22Rv1 (cell line): ENCODE measurements around the gene LIN7C.
A peak's percentile ranks its signal among the peaks of the same experiment; 100 is the strongest.

ENCODE experiments used
- H3K27ac ChIP-seq: fragments of 450-650 bp; 2 replicates; pipeline ENCODE4 v1.5.1; 2017
- ZFX ChIP-seq: fragments of 450-650 bp; IDR thresholded peaks from 2 replicates; pipeline ENCODE4 v1.6.1; 2017; ENCODE audit warnings: antibody characterized with exemption, borderline replicate concordance
- TF ChIP-seq, protein P1 (sequence below): fragments of 450-650 bp; IDR thresholded peaks from 2 replicates; pipeline ENCODE4 v1.5.1; 2017; ENCODE audit warnings: mild to moderate bottlenecking

The LIN7C gene

DNA sequence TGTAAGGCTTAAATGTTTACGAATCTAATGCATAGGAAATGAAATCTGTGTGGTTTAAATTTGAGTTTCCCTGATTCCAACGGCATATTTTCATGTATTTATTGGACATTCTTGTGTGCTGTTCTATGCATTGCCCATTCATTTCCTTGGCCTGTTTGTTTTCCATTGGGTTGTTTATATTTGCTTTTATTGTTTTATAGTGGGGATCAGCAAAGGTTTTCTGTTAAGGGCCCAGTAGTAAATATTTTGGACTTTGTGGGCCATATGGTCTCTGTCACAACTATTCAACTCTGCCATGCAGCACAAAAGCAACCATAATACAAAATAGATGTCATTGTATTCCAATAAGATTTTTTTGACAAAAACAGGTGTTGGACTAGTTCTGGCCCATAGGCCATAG is 28.7 kb downstream of the LIN7C start:
- TF ChIP-seq ZFX = no peak
- TF ChIP-seq, protein P1, sequence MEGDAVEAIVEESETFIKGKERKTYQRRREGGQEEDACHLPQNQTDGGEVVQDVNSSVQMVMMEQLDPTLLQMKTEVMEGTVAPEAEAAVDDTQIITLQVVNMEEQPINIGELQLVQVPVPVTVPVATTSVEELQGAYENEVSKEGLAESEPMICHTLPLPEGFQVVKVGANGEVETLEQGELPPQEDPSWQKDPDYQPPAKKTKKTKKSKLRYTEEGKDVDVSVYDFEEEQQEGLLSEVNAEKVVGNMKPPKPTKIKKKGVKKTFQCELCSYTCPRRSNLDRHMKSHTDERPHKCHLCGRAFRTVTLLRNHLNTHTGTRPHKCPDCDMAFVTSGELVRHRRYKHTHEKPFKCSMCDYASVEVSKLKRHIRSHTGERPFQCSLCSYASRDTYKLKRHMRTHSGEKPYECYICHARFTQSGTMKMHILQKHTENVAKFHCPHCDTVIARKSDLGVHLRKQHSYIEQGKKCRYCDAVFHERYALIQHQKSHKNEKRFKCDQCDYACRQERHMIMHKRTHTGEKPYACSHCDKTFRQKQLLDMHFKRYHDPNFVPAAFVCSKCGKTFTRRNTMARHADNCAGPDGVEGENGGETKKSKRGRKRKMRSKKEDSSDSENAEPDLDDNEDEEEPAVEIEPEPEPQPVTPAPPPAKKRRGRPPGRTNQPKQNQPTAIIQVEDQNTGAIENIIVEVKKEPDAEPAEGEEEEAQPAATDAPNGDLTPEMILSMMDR = no peak
- H3K27ac ChIP-seq = peak overlapping the region; percentile 32

DNA sequence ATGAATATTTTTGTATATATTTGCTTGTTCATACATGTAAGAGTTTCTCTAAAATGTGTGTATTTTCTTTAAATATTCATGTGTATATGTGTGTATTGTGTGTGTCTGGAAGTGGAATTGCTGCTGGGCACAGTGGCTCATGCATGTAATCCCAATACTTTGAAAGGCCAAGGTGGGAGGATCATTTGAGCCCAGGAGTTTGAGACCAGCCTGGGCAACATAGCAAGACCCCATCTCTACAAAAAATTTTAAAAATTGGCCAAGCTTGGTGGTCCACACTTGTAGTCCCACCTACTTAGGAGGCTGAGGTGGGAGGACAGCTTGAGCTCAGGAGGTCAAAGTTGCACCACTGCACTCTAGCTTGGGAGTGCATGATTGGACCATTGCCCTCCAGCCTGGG is 29.3 kb downstream of the LIN7C start:
- TF ChIP-seq, protein P1 = no peak
- TF ChIP-seq ZFX = no peak
- H3K27ac ChIP-seq = peak overlapping the region; percentile 32

- TF ChIP-seq, protein P1 = no peak
- TF ChIP-seq ZFX = no peak
- H3K27ac ChIP-seq = no peak overlapping the region
These were observed 30.9 kb downstream of the LIN7C start for GRCh38 chr11:27475622-27476021.

DNA sequence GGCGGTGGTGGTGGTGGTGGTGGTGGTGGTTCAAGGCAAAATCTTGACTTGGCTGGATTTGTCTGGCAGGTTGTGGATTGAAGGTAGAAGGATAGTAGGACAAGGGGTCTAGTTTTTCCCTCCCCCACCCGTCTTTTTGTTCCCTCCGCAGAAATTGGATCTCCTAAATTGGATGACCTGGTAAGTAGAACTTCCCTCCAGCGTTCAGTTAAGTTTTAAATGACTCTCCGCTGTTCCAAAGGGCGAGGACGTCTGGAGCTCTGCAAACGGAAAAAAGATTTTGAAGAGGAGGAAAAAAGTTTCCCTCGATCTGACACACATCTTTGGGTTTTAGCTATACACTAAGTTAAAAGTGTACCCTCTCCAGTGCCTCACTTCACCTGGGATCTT is 33.6 kb downstream of the LIN7C start:
- TF ChIP-seq ZFX = no peak
- TF ChIP-seq, protein P1 = no peak
- peak overlapping the region; percentile 80; the same call in 1 of the 2 replicates for H3K27ac ChIP-seq

DNA sequence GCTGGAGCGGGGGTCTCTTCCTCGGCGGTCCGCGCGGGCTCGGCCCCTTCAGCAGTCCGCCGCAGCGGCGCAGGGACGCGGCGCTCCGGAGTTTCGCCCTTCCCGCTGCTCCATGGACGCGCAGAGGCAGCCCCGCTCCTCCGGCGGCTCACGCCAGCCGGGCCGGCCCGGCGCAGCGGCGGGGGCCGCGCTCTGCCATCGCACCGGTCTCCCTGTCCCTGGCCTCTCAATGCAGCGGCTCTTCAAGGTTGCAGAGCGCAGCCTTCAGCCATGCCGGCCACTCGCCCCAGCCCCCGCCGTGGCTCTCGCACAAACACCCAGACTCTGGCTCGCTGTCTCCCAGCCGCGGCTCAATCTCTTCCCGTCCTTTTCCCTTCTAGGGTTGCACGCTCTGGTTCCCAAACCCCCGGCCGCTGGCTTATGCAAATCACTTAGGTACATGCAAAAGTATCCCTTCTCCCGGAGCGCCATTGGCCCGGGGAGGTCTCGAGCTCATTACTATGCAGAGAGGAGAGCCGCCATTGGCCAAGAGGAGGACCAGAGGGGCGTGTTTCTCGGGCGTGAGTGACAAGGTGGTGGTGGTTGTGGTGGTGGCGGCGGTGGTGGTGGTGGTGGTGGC is 34.1 kb downstream of the LIN7C start, which contains the start of gene LGR4:
TSS of gene LGR4 (minus strand) at position 393 of the 619 bp plus-strand sequence. CDS start 488 bp downstream, outside the sequence.
- H3K27ac ChIP-seq = peak within 1 kb of the TSS; percentile 80
- TF ChIP-seq, protein P1 = no peak
- TF ChIP-seq ZFX = no peak

DNA sequence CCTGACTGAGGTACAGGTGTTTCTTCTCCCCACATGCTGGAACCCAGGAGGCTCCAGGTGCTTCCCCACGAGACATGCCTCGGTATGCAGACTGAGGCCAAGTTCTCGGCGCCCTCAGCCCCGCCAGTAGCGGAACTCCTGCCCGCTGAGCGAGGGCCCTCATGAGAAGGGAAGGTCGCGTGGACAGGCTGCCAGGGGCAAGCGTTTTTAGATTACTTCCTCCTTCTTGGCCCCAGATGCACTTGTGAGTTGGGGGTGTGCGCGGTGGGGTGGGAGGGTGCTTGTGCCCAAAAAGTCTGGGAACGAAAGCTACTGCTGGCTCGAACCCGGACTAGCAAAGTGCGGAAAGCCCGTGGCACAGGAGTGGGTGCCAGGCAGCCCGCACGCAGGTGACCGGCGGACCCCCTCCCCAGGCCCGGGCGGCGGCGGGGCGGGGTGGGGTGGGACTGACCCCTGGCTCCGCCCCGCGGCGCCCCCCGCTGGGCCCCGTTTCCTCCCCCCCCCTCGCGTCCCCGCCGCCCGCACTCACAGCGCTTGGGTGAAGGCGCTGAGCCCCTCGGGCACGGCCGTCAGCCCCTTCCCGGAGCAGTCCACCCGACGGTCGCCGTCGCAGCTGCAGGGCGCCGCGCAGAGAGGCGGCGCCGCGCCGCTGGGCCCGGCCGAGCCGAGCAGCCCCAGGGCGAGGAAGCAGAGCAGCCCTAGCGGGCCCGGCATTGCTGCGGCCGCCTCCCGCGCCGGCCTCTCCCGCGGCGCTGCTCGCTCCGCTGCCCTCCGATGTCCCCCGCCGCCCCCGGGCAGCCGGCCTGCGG is 34.8 kb downstream of the LIN7C start:
- TF ChIP-seq, protein P1 = no peak
- TF ChIP-seq ZFX = no peak
- peak overlapping the region; percentile 80 for H3K27ac ChIP-seq
